ENCODE measurements around the gene ARL6IP4.

DNA sequence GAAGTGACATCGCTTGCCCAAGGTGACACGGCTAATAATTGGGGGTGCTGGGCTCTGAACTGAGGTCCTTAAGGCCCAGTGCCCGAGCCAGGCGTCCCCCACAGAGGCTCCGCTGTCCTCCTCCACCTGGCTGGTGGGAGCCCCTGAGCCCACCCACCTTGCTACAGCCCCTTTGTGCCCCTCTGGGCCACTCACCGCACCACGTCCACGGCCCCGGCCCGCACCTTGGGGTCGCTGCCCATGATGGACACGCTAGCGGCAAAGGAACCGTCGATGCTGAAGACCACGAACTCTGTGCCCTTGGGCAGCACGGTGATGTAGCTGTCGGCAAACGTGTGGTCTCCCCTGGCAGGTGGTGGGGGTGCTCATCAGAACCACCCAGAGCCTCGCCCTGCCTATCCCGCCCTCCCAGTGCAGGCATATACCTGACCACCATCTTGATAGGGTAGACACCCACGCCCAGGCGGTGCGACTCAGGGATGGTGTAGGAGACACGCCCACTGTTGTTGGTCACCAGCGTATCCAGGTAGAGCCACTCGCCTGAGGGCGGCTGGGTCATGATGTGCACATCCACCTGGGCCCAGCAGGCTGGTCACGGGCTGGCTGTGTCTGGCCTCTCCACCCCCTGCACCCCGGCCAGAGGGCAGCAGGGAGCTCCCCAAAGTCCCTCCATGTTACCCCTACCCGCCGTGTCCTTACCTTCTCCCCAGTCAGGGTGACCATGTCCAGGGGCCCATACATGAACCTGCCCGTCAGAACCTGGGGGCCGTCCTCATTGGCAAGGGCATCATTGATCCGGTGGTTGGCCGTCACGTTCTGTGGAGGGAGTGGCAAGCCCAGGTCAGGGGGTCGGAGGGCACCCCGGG, 6.8 kb downstream of the ARL6IP4 start:
- no peak for TF ChIP-seq CTCF (IDR thresholded peaks at IDR 0.05)
- TF ChIP-seq, protein P1, sequence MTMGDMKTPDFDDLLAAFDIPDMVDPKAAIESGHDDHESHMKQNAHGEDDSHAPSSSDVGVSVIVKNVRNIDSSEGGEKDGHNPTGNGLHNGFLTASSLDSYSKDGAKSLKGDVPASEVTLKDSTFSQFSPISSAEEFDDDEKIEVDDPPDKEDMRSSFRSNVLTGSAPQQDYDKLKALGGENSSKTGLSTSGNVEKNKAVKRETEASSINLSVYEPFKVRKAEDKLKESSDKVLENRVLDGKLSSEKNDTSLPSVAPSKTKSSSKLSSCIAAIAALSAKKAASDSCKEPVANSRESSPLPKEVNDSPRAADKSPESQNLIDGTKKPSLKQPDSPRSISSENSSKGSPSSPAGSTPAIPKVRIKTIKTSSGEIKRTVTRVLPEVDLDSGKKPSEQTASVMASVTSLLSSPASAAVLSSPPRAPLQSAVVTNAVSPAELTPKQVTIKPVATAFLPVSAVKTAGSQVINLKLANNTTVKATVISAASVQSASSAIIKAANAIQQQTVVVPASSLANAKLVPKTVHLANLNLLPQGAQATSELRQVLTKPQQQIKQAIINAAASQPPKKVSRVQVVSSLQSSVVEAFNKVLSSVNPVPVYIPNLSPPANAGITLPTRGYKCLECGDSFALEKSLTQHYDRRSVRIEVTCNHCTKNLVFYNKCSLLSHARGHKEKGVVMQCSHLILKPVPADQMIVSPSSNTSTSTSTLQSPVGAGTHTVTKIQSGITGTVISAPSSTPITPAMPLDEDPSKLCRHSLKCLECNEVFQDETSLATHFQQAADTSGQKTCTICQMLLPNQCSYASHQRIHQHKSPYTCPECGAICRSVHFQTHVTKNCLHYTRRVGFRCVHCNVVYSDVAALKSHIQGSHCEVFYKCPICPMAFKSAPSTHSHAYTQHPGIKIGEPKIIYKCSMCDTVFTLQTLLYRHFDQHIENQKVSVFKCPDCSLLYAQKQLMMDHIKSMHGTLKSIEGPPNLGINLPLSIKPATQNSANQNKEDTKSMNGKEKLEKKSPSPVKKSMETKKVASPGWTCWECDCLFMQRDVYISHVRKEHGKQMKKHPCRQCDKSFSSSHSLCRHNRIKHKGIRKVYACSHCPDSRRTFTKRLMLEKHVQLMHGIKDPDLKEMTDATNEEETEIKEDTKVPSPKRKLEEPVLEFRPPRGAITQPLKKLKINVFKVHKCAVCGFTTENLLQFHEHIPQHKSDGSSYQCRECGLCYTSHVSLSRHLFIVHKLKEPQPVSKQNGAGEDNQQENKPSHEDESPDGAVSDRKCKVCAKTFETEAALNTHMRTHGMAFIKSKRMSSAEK (CRISPR knock-in tag; IDR thresholded peaks at IDR 0.05; ENCODE audit: borderline replicate concordance): no peak
- no peak for TF ChIP-seq FOXJ3 (CRISPR knock-in tag; IDR thresholded peaks at IDR 0.05; ENCODE audit: borderline replicate concordance)
- TF ChIP-seq MYBL2 (CRISPR knock-in tag; IDR thresholded peaks at IDR 0.05): no peak
- TF ChIP-seq CREM (CRISPR knock-in tag; IDR thresholded peaks at IDR 0.05): no peak
- TF ChIP-seq TP53 (CRISPR knock-in tag; IDR thresholded peaks at IDR 0.05): no peak

Measured in WTC11 (cell line).